ENCODE data around the gene CHAC2. TPM values are rescaled to one million over a fixed set of nuclear protein-coding genes. Genes with fewer than 3 reads are reported as not detected.

Gene CHAC2
- polyA plus RNA-seq, 1 experiment = 0.98 TPM

DNA sequence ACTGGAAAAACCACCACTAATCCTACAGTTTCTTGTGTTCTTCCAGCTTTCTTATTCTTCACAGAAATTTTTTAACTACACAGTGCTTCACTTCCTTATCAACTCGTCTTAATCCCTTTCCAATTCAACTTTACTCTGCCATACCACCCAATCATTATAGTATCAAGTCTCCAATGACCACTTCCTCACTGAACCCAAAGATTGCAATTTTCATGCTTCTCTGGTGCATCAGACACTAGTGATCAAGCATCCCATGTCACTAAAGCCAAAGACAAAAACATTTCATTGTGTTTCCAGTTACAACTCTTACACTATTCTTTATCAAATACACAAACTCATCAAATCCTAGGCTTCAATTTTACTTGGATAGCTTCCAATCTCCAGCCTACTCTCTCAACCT, 9.5 kb downstream of the CHAC2 start:
- ChIA-PET CTCF (interaction anchor here (1.6 kb wide), 1 partner anchor 9 kb away, joined by 4 read pairs; the partner anchor contains the start of gene ASB3), POLR2A (no interaction called here)
- Histone ChIP-seq H3K27me3 (ENCODE audit: control insufficient read depth, insufficient read depth, low read length) (no peaks in the 10 kb centered on the region), H3K4me3 (ENCODE audit: low read depth, low read length) (no peak overlapping the region), H3K36me3 (ENCODE audit: control insufficient read depth, insufficient read depth, low read length) (no peaks in the 10 kb centered on the region; the same call in 1 of the 2 replicates)
- DNase-seq (ENCODE audit: low read depth) = no peak
- TF ChIP-seq, protein P1, sequence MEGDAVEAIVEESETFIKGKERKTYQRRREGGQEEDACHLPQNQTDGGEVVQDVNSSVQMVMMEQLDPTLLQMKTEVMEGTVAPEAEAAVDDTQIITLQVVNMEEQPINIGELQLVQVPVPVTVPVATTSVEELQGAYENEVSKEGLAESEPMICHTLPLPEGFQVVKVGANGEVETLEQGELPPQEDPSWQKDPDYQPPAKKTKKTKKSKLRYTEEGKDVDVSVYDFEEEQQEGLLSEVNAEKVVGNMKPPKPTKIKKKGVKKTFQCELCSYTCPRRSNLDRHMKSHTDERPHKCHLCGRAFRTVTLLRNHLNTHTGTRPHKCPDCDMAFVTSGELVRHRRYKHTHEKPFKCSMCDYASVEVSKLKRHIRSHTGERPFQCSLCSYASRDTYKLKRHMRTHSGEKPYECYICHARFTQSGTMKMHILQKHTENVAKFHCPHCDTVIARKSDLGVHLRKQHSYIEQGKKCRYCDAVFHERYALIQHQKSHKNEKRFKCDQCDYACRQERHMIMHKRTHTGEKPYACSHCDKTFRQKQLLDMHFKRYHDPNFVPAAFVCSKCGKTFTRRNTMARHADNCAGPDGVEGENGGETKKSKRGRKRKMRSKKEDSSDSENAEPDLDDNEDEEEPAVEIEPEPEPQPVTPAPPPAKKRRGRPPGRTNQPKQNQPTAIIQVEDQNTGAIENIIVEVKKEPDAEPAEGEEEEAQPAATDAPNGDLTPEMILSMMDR (IDR thresholded peaks at IDR 0.05; ENCODE audit: insufficient read depth, low read depth, low read length) = no peak

DNA sequence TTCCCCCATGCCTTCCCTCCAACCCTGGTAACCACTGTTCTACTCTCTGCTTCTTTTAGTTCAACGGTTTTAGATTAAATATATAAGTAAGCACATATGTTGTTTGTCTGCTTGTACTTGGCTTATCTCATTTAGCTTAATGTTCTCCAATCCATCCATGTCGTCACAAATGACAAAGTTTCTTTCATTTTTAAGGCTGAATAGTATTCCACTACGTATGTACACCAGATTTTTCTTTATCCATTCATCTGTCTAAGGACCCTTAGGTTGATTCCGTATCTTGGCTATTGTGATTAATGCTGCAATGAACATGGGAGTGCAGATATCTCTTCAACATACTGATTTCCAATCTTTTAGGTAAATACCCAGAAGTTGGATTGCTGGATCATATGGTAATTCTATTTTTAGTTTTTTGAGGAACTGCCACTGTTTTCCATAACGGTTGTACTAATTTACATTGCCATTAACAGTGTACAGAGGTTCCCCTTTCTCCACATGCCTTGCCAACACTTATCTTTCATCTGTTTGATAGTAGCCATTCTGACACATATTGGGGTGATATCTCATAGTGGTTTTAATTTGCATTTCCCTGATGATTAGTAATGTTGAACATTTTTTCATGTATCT, 11.0 kb downstream of the CHAC2 start:
- Histone ChIP-seq H3K36me3 (ENCODE audit: control insufficient read depth, insufficient read depth, low read length) (no peaks in the 10 kb centered on the region; the same call in 1 of the 2 replicates), H3K27me3 (ENCODE audit: control insufficient read depth, insufficient read depth, low read length) (no peaks in the 10 kb centered on the region), H3K4me3 (ENCODE audit: low read depth, low read length) (no peak overlapping the region)
- POLR2A ChIA-PET = no interaction called here
- CTCF ChIA-PET = no interaction called here
- no peak for DNase-seq (ENCODE audit: low read depth)
- TF ChIP-seq, protein P1 (IDR thresholded peaks at IDR 0.05; ENCODE audit: insufficient read depth, low read depth, low read length) = no peak

DNA sequence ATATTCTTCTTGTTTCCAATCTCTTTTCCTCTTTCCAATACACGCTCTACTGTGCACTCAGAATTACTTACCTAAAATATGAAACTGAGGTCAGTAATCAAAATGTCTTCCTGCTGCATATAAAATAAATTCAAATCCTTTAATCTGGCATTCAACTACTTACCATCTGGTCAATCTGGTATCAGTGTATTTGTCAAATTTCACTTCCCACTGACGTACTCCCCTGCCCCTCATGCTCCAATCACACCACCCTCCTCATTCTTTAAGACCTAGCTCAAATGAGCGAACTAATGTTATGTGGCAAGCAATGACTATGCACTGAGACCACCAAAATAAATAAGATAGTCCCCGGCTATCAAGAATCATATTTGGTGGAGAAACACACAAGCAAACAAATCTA, 12.5 kb downstream of the CHAC2 start:
- no peak for DNase-seq (ENCODE audit: low read depth)
- ChIA-PET CTCF (no interaction called here), POLR2A (no interaction called here)
- H3K4me3 ChIP-seq (ENCODE audit: low read depth, low read length) = no peak overlapping the region
- no peaks in the 10 kb centered on the region; the same call in 1 of the 2 replicates for H3K36me3 ChIP-seq (ENCODE audit: control insufficient read depth, insufficient read depth, low read length)
- no peaks in the 10 kb centered on the region for H3K27me3 ChIP-seq (ENCODE audit: control insufficient read depth, insufficient read depth, low read length)
- TF ChIP-seq, protein P1 (IDR thresholded peaks at IDR 0.05; ENCODE audit: insufficient read depth, low read depth, low read length) = no peak

DNA sequence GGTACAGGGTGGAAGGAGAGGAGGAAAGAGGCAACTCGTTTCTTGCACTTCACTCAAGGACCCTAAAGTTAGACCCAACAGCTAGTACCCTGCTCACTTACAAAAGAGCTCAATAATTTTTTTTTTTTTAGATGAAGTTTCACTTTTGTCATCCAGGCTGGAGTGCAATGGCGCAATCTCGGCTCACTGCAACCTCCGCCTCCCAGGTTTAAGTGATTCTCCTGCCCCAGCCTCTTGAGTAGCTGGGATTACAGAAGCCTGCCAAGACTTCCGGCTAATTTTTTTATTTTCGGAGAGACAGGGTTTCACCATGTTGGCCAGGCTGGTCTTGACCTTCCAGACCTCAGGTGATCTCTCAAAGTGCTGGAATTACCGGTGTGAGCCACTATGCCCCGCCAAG, 15.1 kb downstream of the CHAC2 start:
- POLR2A ChIA-PET = no interaction called here
- no peak for DNase-seq (ENCODE audit: low read depth)
- Histone ChIP-seq H3K27me3 (ENCODE audit: control insufficient read depth, insufficient read depth, low read length) (no peaks in the 10 kb centered on the region), H3K36me3 (ENCODE audit: control insufficient read depth, insufficient read depth, low read length) (no peaks in the 10 kb centered on the region), H3K4me3 (ENCODE audit: low read depth, low read length) (no peak overlapping the region)
- CTCF ChIA-PET = no interaction called here
- TF ChIP-seq, protein P1 (IDR thresholded peaks at IDR 0.05; ENCODE audit: insufficient read depth, low read depth, low read length) = no peak

DNA sequence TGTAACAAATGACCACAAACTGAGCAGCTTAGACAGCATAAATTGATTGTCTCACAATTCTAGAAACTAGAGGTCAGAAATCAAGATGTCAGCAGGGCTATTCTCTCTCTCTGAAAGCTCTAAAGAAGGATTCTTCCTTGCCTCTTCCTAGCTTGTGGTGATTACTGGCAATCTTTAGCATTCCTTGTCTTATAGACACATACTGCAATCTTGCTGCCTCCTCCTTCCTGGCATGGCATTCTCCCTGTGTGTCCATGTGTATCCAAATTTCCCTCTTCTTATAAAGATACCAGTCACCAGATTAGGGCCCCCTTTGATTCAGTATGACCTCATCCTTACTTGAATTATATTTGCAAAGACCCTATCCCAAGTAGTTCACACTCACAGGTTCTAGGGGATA, 16.8 kb downstream of the CHAC2 start:
- DNase-seq (ENCODE audit: low read depth) = no peak
- TF ChIP-seq, protein P1 (IDR thresholded peaks at IDR 0.05; ENCODE audit: insufficient read depth, low read depth, low read length) = no peak
- Histone ChIP-seq H3K36me3 (ENCODE audit: control insufficient read depth, insufficient read depth, low read length) (no peaks in the 10 kb centered on the region), H3K4me3 (ENCODE audit: low read depth, low read length) (no peak overlapping the region), H3K27me3 (ENCODE audit: control insufficient read depth, insufficient read depth, low read length) (no peaks in the 10 kb centered on the region)
- ChIA-PET CTCF (no interaction called here), POLR2A (no interaction called here)

All from BJ (cell line).